AG09319 (cell line): ENCODE data around the gene CEP131.

Experiments
- DNase-seq: peaks from one replicate; pipeline ENCODE4 v3.0.0-alpha.2; 2010; ENCODE audit warnings: low read depth; ENCODE audit errors: extremely low read depth
- CTCF ChIP-seq: IDR thresholded peaks from 2 replicates; pipeline ENCODE4 v1.5.1; 2011; ENCODE audit warnings: low read depth, mild to moderate bottlenecking, inconsistent platforms, low read length, moderate library complexity

Gene CEP131

GRCh38 chr17:81233316-81233715, 10.6 kb upstream of the CEP131 start:
- TF ChIP-seq CTCF: no peak
- no peak for DNase-seq

GRCh38 chr17:81232616-81233241, 10.0 kb upstream of the CEP131 start:
- DNase-seq: no peak
- TF ChIP-seq CTCF: no peak

GRCh38 chr17:81231766-81232581, 9.2 kb upstream of the CEP131 start:
- no peak for TF ChIP-seq CTCF
- DNase-seq: no peak

- DNase-seq: no peak
- TF ChIP-seq CTCF: no peak
Measured at GRCh38 chr17:81231121-81231645, 8.4 kb upstream of the CEP131 start.

GRCh38 chr17:81230043-81230820, 7.5 kb upstream of the CEP131 start:
- DNase-seq: no peak
- peak; percentile 14 for TF ChIP-seq CTCF

GRCh38 chr17:81229666-81229920, 6.8 kb upstream of the CEP131 start:
- no peak for DNase-seq
- TF ChIP-seq CTCF: no peak
